Dermis blood vessel endothelial cell (primary cell): ENCODE data around the gene PNMA5. TPM values are rescaled to one million over a fixed set of nuclear protein-coding genes. Genes with fewer than 3 reads are reported as not detected.

ENCODE experiments used
- DNase-seq: peaks from one replicate; pipeline ENCODE4 v3.0.0; 2010
- total RNA-seq: library from RNA; depleted of rRNA; stranded (reverse); fragments of >200 nt; gene quantifications from 2 replicates; pipeline ENCODE4 v1.2.3, GENCODE V29; 2014

The PNMA5 gene
- total RNA-seq, 1 donor from 2014 or later, result not detected

GRCh38 chrX:152958524-152959465, 35.1 kb downstream of the PNMA5 start:
- peak; percentile 90 for DNase-seq

- no peak for DNase-seq
Observed at GRCh38 chrX:152958047-152958446, 35.9 kb downstream of the PNMA5 start.

GRCh38 chrX:152950786-152951185, 43.1 kb downstream of the PNMA5 start:
- DNase-seq, result no peak

GRCh38 chrX:152949114-152949513, 44.8 kb downstream of the PNMA5 start:
- DNase-seq, result no peak

- no peak for DNase-seq
Observed at GRCh38 chrX:152946681-152947080, 47.2 kb downstream of the PNMA5 start.

GRCh38 chrX:152945021-152945979, 48.6 kb downstream of the PNMA5 start:
- DNase-seq, result no peak

- DNase-seq, result no peak
Observed at GRCh38 chrX:152943826-152944225, 50.1 kb downstream of the PNMA5 start.

GRCh38 chrX:152942077-152942442, 51.9 kb downstream of the PNMA5 start:
- no peak for DNase-seq

GRCh38 chrX:152941328-152942076, 52.4 kb downstream of the PNMA5 start:
- DNase-seq, result peak; percentile 93

Other genes starting within 250 kb of the PNMA5 start
- gene MAGEA2, start 240.3 kb downstream of the PNMA5 start, total RNA-seq, result not detected in 2 replicates
- not detected in 2 replicates for gene CSAG3, start 234.9 kb downstream of the PNMA5 start, total RNA-seq
- gene MAGEA6, start 224.4 kb downstream of the PNMA5 start, total RNA-seq, result not detected in 2 replicates
- 23.3 and 25.2 TPM in 2 replicates for gene CETN2, start 163.4 kb downstream of the PNMA5 start, total RNA-seq
- gene NSDHL, start 163.1 kb downstream of the PNMA5 start, total RNA-seq, result 16.0 and 28.4 TPM in 2 replicates
- 5.3 and 15.5 TPM in 2 replicates for gene ZNF185, start 96.0 kb downstream of the PNMA5 start, total RNA-seq
- 0.09 TPM in 1 of 2 replicates, not detected in the other for gene PNMA3, start 62.4 kb upstream of the PNMA5 start, total RNA-seq
- gene PNMA6A, start 78.3 kb upstream of the PNMA5 start, total RNA-seq, result 0.34 and 0.74 TPM in 2 replicates
- not detected in 2 replicates for gene MAGEA1, start 185.2 kb upstream of the PNMA5 start, total RNA-seq